ENCODE data around the gene SSTR5. TPM values are rescaled to one million over a fixed set of nuclear protein-coding genes. Genes with fewer than 3 reads are reported as not detected.

The SSTR5 gene
- total and polyA plus RNA-seq, 8 donors = 0.11 TPM; not detected in 7

- no peak overlapping the region for H3K4me3 ChIP-seq
- no peak overlapping the region for H3K27ac ChIP-seq
- DNase-seq (no peak), ATAC-seq (no peak)
- peaks cover 0 to 96% of the 10 kb centered on the region in 2 donors for H3K27me3 ChIP-seq
- intact Hi-C loops (cut with DNase I) = no loop called here
- H3K9me3 ChIP-seq = no peaks in the 10 kb centered on the region
- TF ChIP-seq CTCF (IDR thresholded peaks at IDR 0.05) = no peak
- H3K36me3 ChIP-seq = no peaks in the 10 kb centered on the region
- H3K4me1 ChIP-seq = no peaks in the 10 kb centered on the region
Measured at GRCh38 chr16:1116693-1117077, 44.1 kb downstream of the SSTR5 start.

DNA sequence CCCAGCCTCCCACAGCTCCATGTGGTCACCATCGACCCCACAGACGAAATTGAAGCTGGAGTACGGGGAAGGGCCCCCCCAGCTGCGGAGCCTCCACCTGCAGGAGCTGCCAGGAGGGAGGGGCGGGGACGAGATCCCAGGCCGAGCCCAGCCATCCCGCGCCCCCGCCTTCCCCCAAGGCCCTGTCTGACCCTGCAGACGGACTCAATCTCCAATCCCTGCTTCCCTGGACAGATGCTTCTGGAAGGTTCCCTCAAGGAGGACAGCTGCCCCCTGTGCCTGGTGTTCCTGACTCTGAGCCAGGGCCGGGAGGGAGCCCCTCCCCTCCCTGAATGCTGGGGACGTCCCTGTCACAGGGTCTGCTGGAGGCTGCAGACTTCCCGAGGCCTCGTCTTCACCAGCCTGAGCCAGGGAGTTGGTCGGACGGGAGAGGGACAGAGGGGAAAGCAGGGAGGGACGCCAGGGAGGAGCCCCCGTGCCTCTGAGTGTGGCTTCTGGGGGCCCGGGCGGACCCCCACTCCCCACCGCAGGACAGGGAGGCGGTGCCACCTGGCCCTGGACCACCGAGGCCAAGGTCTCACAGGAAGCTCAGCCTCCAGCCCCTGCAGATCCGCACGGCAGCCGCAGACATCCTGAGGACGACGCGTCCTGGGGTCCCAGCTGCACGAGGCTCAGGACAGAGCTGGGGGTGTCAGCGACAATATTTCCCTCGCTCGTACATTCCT lies 44.8 kb downstream of the SSTR5 start:
- Histone ChIP-seq H3K27ac (no peak overlapping the region), H3K4me1 (no peaks in the 10 kb centered on the region), H3K27me3 (peaks cover 0 to 96% of the 10 kb centered on the region in 2 donors), H3K4me3 (no peak overlapping the region), H3K9me3 (no peaks in the 10 kb centered on the region), H3K36me3 (no peaks in the 10 kb centered on the region)
- ATAC-seq (no peak), DNase-seq (no peak)
- intact Hi-C loops (cut with DNase I) = no loop called here
- no peak for TF ChIP-seq CTCF (IDR thresholded peaks at IDR 0.05)

- TF ChIP-seq CTCF (IDR thresholded peaks at IDR 0.05) = no peak
Measured at GRCh38 chr16:1117926-1118325, 45.4 kb downstream of the SSTR5 start.

DNA sequence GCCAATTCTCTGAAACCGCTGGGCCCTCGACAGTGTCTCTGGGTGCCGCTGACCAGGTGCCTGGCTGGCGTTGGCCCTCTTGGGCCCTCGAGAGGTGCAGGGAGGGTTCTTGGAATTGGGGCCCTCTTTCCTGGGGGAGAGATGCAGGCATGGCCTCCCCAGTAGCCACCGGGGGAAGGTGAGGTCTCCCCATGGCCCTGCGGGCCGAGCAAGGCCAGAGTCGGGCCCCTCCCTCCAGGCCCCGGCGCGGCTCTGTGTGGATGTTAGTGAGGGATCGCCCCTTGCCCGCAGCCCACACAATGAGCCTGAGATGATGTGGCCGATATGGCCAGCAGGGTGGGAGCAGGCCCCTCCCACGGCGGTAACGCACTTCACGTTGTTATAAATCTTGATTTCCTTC lies 46.6 kb downstream of the SSTR5 start:
- no peak for TF ChIP-seq CTCF (IDR thresholded peaks at IDR 0.05)
- no peak overlapping the region for H3K27ac ChIP-seq

More at GRCh38 chr16:1117926-1118325, 45.4 kb downstream of the SSTR5 start:
- DNase-seq = no peak
- Histone ChIP-seq H3K4me3 (no peak overlapping the region), H3K4me1 (no peaks in the 10 kb centered on the region), H3K9me3 (no peaks in the 10 kb centered on the region), H3K27me3 (peaks cover 0 to 95% of the 10 kb centered on the region in 2 donors), H3K36me3 (no peaks in the 10 kb centered on the region), H3K27ac (no peak overlapping the region)
- intact Hi-C loops (cut with DNase I) = no loop called here
- no peak for ATAC-seq

DNA sequence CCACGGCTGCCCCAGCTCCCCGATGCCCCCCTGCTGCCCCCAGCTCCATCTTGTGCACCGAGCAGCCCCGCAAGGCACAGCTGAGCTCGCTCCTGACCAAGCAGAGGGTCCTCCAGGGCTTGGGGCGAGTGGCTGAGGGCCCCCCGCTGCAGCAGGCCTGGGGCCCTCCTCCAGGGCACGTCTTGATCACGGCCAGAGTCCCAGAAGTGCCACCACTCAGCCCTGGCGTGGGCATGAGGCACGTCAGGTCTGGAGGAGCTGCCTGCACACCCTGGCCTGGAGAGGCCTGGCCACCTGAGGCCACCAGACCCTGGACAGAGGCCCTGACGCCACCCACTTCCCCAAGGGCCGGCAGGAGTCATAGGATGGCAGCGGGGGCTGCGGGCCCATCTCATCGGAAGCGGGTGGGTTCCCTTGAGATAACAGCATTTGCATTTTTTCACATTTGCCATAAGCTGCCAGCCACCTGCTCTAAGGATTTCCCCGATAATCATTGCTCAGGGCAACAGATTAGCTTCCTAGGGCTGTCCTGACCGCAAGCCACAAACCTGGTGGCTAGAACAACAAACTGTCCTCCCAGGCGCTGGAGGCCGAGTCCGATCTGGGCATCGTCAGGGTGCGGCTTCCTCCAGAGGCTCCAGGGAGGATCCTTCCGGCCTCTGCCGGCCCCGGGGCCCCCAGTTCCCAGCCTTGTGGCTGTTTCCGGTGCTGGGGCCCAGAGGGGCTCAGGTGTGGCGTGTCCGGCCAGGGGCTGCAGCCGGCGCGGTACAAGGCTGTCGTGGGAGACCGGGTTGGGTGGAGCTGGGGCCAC lies 47.4 kb downstream of the SSTR5 start:
- DNase-seq (no peak), ATAC-seq (no peak)
- no peak overlapping the region for H3K4me3 ChIP-seq
- no peaks in the 10 kb centered on the region for H3K9me3 ChIP-seq
- no peak for TF ChIP-seq CTCF (IDR thresholded peaks at IDR 0.05)
- peaks cover 0 to 99% of the 10 kb centered on the region in 2 donors for H3K27me3 ChIP-seq
- H3K36me3 ChIP-seq = no peaks in the 10 kb centered on the region
- intact Hi-C loops (cut with DNase I) = no loop called here
- no peaks in the 10 kb centered on the region for H3K4me1 ChIP-seq
- H3K27ac ChIP-seq = no peak overlapping the region

More for the DNA sequence above, 46.6 kb downstream of the SSTR5 start:
- no peaks in the 10 kb centered on the region for H3K36me3 ChIP-seq
- no peak overlapping the region for H3K4me3 ChIP-seq
- peaks cover 0 to 99% of the 10 kb centered on the region in 2 donors for H3K27me3 ChIP-seq
- intact Hi-C loops (cut with DNase I) = no loop called here
- H3K9me3 ChIP-seq = no peaks in the 10 kb centered on the region
- DNase-seq (no peak), ATAC-seq (no peak)
- H3K4me1 ChIP-seq = no peaks in the 10 kb centered on the region
